Mucosa of stomach (tissue), 1 donor: ENCODE data around the gene ACOT9.
"Not testable (repeated sequence)": the region's sequence is repeated elsewhere in the genome, so short reads cannot be mapped to it uniquely, and the experiment has no call there.

Experiments used
- H3K27me3 ChIP-seq: one replicate; pipeline ENCODE4 v1.7.0; 2013; ENCODE audit warnings: mild to moderate bottlenecking, low read length; ENCODE audit not compliant: control insufficient read depth, insufficient read depth
- H3K36me3 ChIP-seq: one replicate; pipeline ENCODE4 v1.7.0; 2013; ENCODE audit warnings: low read length; ENCODE audit not compliant: control insufficient read depth, insufficient read depth
- H3K4me1 ChIP-seq: one replicate; pipeline ENCODE4 v1.7.0; 2013; ENCODE audit warnings: mild to moderate bottlenecking, low read length; ENCODE audit not compliant: control insufficient read depth, insufficient read depth
- H3K4me3 ChIP-seq: one replicate; pipeline ENCODE4 v1.7.0; 2013; ENCODE audit warnings: low read length
- H3K9ac ChIP-seq: one replicate; pipeline ENCODE4 v1.7.0; 2013; ENCODE audit warnings: mild to moderate bottlenecking, low read length, moderate library complexity
- H3K9me3 ChIP-seq: one replicate; pipeline ENCODE4 v1.7.0; 2013; ENCODE audit warnings: mild to moderate bottlenecking, low read length, moderate library complexity; ENCODE audit not compliant: control insufficient read depth
- donor health status: Pancreatic carcinoma.

ACOT9 gene

GRCh38 chrX:23782863-23783588 is 40.0 kb upstream of the ACOT9 start, which contains the start of gene SAT1:
Gene SAT1, plus strand, starts transcription at chrX:23783173. Its CDS starts 179 bp downstream, at chrX:23783352.
- H3K9me3 ChIP-seq: no peaks in the 10 kb centered on the region
- H3K27me3 ChIP-seq: no peaks in the 10 kb centered on the region
- H3K4me1 ChIP-seq: no peaks in the 10 kb centered on the region
- H3K4me3 ChIP-seq: peak within 1 kb of the TSS; percentile 53
- H3K36me3 ChIP-seq: no peaks in the 10 kb centered on the region
- peak within 1 kb of the TSS; percentile 95 for H3K9ac ChIP-seq

DNA sequence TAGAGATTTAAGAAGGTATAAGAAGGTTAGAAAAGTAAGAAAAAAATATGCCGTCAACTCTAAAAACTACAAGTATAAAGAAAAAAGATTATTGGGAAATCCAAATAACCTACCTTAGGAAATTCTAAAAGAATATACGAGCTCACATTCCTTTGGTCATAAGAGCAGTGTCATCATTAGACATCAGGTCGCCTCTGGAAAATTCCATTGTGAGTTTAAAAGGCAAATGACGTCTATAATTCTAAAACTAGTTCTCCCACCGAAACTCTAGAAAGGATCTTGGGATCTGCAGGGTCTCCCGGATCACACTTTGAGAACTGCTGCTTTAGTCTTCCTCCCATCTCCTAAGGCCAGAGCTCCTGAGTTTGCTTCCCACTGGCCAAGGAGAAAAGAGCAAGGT is 39.4 kb upstream of the ACOT9 start:
- Histone ChIP-seq H3K9me3 (no peaks in the 10 kb centered on the region), H3K4me3 (no peak overlapping the region), H3K9ac (peak overlapping the region; percentile 73), H3K36me3 (no peaks in the 10 kb centered on the region), H3K4me1 (no peaks in the 10 kb centered on the region), H3K27me3 (no peaks in the 10 kb centered on the region)

GRCh38 chrX:23779025-23779424 is 35.9 kb upstream of the ACOT9 start:
- Histone ChIP-seq H3K27me3 (no peaks in the 10 kb centered on the region), H3K4me1 (no peaks in the 10 kb centered on the region), H3K9me3 (no peaks in the 10 kb centered on the region), H3K36me3 (no peaks in the 10 kb centered on the region), H3K4me3 (no peak overlapping the region), H3K9ac (no peak overlapping the region)

GRCh38 chrX:23776363-23776762 is 33.3 kb upstream of the ACOT9 start:
- Histone ChIP-seq H3K4me3 (no peak overlapping the region), H3K27me3 (no peaks in the 10 kb centered on the region), H3K4me1 (peaks cover 5% of the 10 kb centered on the region), H3K36me3 (no peaks in the 10 kb centered on the region), H3K9me3 (no peaks in the 10 kb centered on the region), H3K9ac (no peak overlapping the region)

DNA sequence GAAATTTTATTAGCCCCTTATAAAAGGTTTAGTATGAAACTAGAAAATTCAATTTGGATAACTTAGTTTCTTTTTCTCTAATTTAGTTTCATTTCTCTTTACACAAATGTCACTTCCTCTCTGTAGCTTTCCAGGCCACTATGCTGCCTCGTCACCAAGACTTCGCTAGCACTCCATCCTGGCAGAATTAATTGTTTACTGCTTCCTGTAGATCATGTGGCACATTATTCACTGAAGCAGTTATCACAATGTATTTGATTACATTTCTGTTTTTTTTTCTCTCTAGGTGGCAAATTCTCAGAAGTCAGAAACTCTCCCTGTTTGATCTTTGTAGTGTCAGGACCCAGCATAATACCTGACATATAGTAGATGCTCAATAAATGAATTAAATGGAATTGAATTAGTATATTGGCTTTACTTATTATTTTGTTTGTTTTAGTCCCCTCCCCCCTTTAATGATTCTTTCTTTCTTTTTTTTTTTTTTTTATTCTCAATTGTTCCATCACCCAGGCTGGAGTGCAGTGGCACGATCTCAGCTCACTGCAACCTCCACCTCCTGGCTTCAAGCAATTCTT is 30.6 kb upstream of the ACOT9 start:
- Histone ChIP-seq H3K36me3 (no peaks in the 10 kb centered on the region), H3K27me3 (no peaks in the 10 kb centered on the region), H3K9me3 (no peaks in the 10 kb centered on the region), H3K4me3 (no peak overlapping the region), H3K4me1 (peaks cover 5% of the 10 kb centered on the region), H3K9ac (no peak overlapping the region)

GRCh38 chrX:23771086-23771485 is 28.0 kb upstream of the ACOT9 start:
- H3K27me3 ChIP-seq, H3K36me3 ChIP-seq, H3K9me3 ChIP-seq: not testable (repeated sequence)

DNA sequence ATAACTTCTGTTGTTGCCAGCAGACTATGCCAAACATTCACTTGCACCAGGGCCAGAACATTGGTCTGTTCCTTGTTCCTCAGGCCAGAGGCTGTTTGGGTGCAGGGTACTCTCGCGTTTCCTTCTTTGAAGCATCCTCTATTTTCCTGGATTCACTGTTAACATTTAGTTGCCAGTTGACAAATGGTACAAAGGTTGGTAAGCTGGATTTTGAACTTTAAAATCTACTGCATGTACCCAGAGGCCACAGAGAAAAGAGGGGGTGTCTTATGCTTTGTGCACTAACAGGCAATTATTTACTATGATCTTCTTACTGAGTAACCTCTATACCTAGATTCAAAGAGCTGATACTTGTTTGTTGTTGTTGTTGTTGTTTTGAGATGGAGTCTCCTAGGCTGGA is 27.1 kb upstream of the ACOT9 start:
- H3K27me3 ChIP-seq: no peaks in the 10 kb centered on the region
- no peak overlapping the region for H3K4me3 ChIP-seq
- H3K4me1 ChIP-seq: peaks cover 5% of the 10 kb centered on the region
- no peak overlapping the region for H3K9ac ChIP-seq
- no peaks in the 10 kb centered on the region for H3K9me3 ChIP-seq
- no peaks in the 10 kb centered on the region for H3K36me3 ChIP-seq

More at GRCh38 chrX:23771086-23771485, 28.0 kb upstream of the ACOT9 start:
- H3K4me1 ChIP-seq, H3K4me3 ChIP-seq, H3K9ac ChIP-seq: not testable (repeated sequence)

DNA sequence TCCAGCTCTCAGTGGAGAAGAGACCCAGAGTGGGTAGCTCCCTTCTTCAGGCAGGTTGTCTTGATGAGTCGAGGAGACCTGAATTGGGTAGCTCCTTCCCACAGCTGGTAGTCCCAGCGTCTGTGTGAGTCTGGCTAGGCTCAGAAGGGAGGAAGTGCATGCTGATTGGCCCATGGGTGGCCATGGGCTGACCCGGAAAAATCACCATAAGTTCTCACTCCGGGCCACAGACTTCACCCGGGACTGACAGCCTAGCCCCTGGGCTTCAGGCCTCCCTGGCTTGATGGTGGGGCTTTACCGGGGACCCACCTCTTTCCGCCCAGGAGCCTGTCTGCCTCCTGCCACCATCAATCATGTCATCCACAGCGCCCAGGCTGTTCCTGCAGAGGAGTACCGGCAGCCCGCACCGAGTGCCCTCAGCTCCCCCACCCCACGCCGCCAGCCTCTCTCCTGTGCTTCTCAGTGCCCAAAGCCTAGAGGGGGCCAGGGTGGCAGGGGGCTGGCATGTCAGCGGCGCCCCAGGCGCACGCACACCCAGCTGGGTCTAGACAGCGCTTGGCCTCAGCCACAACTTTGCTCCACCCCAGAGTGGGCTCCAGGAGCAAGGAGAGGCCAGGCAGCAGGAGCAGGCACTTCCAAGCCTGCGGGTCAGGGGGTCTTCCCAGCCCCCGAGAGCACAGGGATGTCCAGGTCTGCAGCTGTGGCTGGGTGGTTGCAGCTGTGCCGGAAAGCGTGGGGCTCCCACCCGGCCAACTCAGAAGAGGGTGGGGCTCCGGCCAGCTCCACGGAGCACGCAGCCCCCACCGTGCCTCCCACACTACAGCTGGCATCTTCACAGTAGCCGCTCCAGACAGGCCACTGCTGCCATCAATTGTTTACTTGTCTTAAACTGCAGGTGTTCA is 23.8 kb upstream of the ACOT9 start:
- no peak overlapping the region for H3K9ac ChIP-seq
- no peaks in the 10 kb centered on the region for H3K27me3 ChIP-seq
- no peak overlapping the region for H3K4me3 ChIP-seq
- no peaks in the 10 kb centered on the region for H3K9me3 ChIP-seq
- no peaks in the 10 kb centered on the region for H3K36me3 ChIP-seq
- H3K4me1 ChIP-seq: no peaks in the 10 kb centered on the region

DNA sequence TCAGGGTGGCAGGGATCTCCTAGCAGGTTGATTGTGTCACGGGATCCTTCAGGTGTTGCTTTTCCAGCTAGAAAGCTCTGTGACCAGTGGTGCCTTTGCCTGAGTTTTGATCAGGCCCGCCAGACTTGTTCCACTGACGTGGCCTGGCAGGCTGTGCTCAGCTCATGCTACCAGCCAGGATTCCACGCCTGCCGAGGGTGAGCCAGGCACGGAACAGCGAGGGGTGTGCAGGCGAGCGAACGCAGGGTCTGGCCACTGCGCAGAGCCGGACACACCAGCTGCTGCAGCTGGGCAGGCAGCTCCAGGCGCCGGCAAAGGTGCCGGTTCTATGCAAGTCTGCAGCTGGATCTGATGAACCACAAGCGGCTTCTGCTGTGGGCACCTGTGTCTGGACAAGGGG is 22.8 kb upstream of the ACOT9 start:
- Histone ChIP-seq H3K9ac (no peak overlapping the region), H3K27me3 (no peaks in the 10 kb centered on the region), H3K4me1 (no peaks in the 10 kb centered on the region), H3K9me3 (no peaks in the 10 kb centered on the region), H3K4me3 (no peak overlapping the region), H3K36me3 (no peaks in the 10 kb centered on the region)

- no peaks in the 10 kb centered on the region for H3K36me3 ChIP-seq
- no peaks in the 10 kb centered on the region for H3K27me3 ChIP-seq
- no peaks in the 10 kb centered on the region for H3K4me1 ChIP-seq
- H3K4me3 ChIP-seq: no peak overlapping the region
- H3K9ac ChIP-seq: no peak overlapping the region
- no peaks in the 10 kb centered on the region for H3K9me3 ChIP-seq
Observed at GRCh38 chrX:23765449-23765848, 22.4 kb upstream of the ACOT9 start.

DNA sequence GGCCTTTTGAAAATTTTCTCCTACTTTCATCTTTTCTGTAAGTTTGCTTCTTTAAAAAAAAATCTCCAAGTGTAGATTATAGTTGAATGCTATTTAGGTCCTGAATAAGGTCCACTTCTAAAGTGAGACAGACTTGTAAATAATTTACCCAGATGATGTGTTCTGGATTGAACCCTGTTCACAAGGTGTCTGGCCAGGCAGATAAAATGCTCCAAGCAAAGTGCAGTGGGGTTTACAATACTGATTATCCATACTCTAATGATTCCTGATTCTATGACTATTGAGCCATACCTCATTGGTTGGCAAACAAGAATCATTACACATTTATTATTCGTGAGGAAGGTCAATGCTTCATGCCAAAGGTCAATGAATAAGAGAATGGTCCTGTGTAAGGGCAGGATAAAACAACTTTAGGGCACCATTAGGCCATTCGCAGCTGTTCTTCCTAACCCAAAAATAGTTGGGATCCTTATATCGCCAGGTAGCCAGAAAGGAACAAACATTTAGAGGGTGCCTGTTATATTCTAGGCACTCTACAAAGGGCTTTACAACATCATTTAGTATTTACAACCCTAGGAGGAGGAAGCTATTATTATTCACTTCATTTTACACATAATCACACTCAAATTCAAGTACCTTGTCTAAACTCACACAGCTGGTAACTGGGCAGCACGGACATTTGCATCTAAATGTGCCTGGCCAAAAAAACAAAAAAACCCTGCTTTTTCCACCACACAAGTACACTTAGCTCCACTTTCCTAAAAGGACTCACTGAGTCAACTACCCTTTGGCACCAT is 21.3 kb upstream of the ACOT9 start:
- H3K4me1 ChIP-seq: no peaks in the 10 kb centered on the region
- H3K9me3 ChIP-seq: no peaks in the 10 kb centered on the region
- no peaks in the 10 kb centered on the region for H3K36me3 ChIP-seq
- H3K27me3 ChIP-seq: no peaks in the 10 kb centered on the region
- H3K4me3 ChIP-seq: no peak overlapping the region
- no peak overlapping the region for H3K9ac ChIP-seq
